Endometrial microvascular endothelial cells (primary cell): Measurements from ENCODE around the gene USP10. TPM values are rescaled to one million over a fixed set of nuclear protein-coding genes. Genes with fewer than 3 reads are reported as not detected.
"Not testable (repeated sequence)": the region's sequence is repeated elsewhere in the genome, so short reads cannot be mapped to it uniquely, and the experiment has no call there.

Experiments used
- in situ Hi-C: cut with HindIII; loops from 2 replicates; pipeline ENCODE4 v1.10.0; 2017; ENCODE audit warnings: low sequenced_read_pairs, low pct_unique_long_range_greater_than_20kb; ENCODE audit errors: inconsistent ontology term
- total RNA-seq: library from RNA; depleted of rRNA; stranded (reverse); fragments of >200 nt; gene quantifications from one replicate; pipeline ENCODE4 v1.2.3, GENCODE V29; 2015; ENCODE audit errors: inconsistent ontology term

The USP10 gene
- total RNA-seq, 1 donor from 2014 or later = 92.3 TPM

- in situ Hi-C loops = no loop called here
Observed at GRCh38 chr16:84672276-84673202, 27.3 kb upstream of the USP10 start.

GRCh38 chr16:84673203-84673535 lies 26.6 kb upstream of the USP10 start:
- in situ Hi-C loops = no loop called here

DNA sequence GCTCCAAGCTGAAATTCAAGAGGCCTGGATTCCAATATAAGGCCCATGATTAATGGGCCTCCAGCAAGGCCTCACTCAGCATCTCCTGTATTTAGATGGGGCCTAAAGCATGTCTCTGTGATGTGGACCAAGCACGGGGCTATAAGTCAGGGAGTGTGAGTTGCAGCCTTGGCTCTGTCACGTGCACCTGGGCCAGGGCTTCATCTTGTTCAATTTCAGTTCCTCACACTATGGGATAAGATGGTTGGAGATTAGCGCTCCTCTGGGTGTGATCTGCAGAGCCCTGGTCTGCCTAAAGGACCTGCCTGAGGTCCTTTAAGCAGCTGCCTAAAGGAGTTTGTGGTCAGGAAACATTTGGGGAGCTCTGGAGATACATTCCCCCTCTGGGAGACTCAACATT lies 26.2 kb upstream of the USP10 start:
- in situ Hi-C loops = no loop called here

GRCh38 chr16:84675423-84675822 lies 24.4 kb upstream of the USP10 start:
- in situ Hi-C loops = no loop called here

- in situ Hi-C loops = no loop called here
Observed at GRCh38 chr16:84675884-84676283, 23.9 kb upstream of the USP10 start.

DNA sequence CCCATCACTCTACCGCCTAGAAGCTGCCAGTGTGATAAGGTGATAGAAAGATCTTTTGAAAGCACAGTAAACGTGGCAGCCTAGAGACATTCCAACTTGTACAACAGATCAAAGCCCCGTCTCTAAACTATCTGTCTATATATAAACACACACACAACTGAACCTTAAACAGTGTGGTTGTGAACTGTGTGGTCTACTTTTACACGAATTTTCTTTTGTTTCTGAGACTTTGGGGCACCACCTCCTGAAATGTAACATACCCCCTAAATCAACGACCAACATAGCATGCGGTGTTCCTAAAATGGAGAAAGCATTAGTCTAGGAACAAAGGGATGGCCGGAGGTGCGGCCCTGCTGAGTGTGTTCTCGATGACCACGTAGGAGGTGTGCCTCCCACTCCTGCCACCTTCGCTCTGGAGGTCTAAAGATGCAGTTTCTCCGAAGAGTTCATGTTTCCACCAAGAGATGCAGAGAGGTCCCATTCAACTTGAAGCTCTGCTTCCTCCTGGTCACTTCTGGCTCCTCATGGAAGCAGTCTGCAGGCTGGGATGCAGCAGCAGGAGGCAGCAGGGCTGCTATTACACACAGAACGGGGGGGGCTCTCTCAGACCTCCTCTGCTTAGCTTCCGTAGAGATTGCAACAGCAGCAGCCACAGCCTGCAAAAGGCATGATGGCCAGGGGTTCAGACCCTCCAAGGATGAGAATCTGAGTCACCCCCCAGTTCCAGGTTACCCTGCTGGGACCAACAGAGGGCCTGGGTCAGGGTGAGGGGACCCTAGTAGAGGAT lies 22.6 kb upstream of the USP10 start:
- in situ Hi-C loops = no loop called here

- in situ Hi-C loops = no loop called here
Observed at GRCh38 chr16:84677849-84678248, 22.0 kb upstream of the USP10 start.

DNA sequence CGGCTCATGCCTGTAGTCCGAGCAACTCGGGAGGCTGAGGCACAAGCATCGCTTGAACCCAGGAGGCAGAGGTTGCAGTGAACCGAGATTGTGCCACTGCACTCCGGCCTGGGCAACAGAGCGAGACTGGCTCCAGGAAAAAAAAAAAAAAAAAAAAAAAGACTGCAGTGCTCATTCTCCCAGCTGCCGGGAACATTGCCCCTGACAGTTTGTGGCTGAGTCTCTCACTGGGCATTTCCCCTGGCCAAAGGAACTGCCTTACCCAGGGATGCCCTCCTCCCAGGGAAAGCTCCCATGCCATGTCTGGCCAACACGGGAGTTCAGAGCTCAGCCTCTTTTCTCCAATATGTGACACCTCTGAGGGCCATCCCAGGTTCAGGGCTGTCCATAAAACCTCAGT lies 21.3 kb upstream of the USP10 start:
- in situ Hi-C loops = no loop called here

DNA sequence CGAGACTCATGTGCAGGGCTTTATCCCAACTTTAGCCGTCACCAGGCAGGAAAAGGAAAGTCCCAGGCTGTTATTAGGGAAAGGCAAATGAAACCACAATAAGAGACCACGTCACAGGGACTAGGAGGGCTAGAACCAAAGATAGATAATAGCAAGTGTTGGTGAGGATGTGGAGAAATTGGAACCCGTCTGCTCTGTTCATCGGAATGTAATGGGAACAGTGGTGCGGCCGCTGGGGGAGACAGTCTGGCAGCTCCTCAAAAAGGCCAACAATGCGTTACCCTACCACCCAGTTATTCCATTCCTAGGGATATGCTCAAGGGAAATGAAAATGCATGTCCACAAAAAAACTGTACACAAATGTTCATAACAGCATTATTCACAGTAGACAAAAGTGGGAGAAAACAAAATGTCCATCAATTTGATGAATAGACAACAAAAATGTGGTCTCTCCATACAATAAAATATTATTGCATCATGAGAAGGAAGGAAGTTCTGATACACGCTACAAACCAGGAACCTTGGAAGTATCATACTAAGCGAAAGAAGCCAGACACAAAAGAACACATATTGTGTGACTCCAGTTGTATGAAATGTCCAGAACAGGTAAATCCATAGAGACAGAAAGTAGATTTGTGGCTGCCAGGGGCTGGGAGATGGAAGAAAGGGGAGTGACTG lies 19.5 kb upstream of the USP10 start:
- in situ Hi-C loops = no loop called here

DNA sequence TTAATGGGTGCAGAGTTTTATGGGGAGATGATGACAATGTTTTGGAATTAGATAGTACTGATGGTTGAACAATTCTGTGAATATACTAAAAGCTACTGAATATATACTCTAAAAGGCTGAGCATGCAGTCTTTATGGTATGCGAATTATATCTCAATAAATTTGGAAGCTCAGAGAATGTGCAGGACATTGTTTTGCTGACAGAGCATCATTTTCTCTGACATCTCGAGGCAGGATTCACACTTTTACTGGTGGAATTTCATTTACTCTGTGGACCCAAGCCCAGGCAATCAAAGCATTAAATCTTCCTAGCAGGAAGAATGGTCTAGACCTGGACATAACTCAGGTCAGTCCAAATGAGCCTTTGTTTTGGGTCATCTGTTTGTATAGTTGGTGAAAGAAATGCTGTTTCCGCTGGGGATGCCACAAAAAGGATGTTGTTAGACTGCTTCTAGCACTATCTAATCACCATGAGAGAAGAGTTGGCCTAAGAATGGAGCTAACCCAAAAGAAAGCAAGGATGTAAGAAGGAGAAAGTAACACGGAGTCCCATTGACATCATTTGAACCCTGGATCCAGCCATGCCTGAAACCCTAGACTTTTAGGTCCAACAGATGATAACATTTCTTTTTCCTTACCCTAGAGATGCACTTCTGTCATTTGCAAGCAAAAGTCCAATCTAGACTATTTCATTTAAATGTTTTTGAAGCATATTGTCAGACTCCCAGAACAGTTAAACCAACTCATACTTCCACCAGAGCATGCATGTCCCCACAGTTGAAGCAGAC lies 18.8 kb upstream of the USP10 start:
- in situ Hi-C loops = no loop called here

GRCh38 chr16:84683691-84684591 lies 15.9 kb upstream of the USP10 start:
- in situ Hi-C loops = no loop called here

- in situ Hi-C loops = no loop called here
Observed at GRCh38 chr16:84684592-84684965, 15.2 kb upstream of the USP10 start.

DNA sequence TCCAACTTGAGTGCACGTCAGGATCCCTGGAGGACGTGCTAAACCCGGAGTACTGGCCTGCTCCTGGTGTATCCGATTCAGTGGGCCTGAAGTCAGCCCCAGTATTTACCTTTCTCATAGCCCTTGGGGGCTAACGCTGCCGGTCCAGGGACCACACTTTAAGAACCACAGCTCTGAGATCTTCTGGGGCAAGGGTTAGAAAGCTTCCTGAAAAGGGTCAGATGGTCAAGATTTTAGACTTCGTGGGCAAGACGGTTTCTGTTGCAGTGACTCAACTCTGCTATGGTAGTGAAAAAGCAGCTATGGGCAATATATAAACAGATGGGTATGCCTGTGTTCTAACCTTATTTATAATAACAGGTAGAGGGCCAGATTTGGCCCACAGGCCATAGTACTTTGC lies 14.6 kb upstream of the USP10 start:
- in situ Hi-C loops = no loop called here

- in situ Hi-C loops = no loop called here
Observed at GRCh38 chr16:84686707-84687298, 13.0 kb upstream of the USP10 start.

DNA sequence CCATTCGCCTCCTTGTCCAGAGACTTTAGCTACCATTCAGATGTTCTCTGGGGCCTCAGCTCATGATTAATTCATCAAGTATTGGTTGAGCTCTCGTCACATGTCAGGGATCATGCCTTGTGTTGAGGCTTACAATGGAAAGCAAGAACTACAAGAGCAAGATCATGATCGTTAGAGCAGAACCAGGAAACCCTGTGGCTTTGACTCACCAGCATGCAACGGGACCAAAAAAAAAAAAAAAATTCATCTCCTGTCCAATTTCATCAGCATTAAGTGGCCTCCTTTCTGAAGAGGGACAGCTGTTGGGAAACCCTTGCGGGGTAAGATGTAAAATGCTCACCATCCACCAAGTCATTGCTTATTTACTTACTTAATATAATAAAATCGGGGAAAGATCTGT lies 12.1 kb upstream of the USP10 start:
- in situ Hi-C loops = no loop called here

DNA sequence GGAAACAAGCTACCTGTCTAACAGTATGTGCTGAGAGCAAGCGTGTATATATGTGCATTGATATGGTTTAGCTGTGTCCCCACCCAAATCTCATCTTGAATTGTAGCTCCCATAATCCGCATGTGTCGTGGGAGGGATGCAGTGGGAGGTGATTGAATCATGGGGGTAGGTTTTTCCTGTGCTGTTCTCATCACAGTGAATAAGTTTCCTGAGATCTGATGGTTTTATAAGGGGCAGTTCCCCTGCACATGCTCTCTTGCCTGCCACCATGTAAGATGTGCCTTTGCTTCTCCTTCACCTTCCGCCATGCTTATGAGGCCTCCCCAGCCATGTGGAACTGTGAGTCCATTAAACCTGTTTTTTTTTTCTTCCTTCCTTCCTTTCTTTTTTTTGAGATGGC lies 11.6 kb upstream of the USP10 start:
- in situ Hi-C loops = not testable (repeated sequence)

DNA sequence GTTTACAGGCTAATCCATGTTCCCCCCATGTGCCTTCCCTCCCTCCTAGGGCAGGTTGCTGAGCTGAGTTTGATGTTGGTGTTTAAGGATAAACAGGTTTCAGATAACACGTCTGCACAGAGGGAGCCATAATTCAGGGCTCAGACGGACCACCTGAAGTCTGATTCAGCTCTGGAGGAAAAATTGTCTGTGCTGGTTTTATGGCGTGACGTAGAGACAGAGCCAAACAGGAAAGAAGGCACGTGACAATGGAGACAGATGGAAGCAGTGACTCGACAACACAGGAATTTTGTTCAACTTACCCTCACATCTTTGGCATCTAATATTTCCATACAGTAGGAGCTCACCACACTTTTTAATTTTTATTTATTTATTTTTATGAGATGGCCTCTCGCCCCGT lies 10.7 kb upstream of the USP10 start:
- in situ Hi-C loops = no loop called here
